Stimulated activated CD4-positive, alpha-beta T cell treated with anti-CD3 and anti-CD28 coated beads, Interleukin-12 subunit alpha, Interleukin-12 subunit beta, amount 100 ng/mL, for 24 hours (primary cell): ENCODE data around the gene NPR2.

ENCODE experiments used
- DNase-seq, 2 experiments: peaks; one replicate each; pipeline ENCODE4 v3.0.0-alpha.2; 2020; ENCODE audit warnings: low read depth in 2 of 2

NPR2 gene

DNA sequence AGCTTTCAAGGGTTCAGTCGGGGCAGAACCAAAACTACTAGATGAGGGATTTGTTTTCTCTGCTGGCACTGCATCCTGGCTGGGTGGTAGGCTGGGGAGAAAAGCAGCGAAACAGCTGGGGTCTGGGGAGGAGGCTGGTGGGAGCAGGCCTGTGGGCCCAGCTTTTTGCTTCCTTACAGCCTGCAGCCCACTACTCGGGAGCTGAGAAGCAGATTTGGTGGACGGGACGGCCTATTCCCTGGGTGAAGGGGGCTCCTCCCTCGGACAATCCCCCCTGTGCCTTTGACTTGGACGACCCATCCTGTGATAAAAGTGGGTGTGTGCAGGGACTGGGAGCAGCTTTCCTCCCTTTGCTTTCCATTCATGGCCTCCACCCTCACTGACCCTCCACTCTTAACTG, 9.1 kb downstream of the NPR2 start:
- no peak for DNase-seq

GRCh38 chr9:35801328-35802128, 10.1 kb downstream of the NPR2 start:
- DNase-seq, result no peak

GRCh38 chr9:35806101-35806500, 14.7 kb downstream of the NPR2 start:
- DNase-seq, result no peak

DNA sequence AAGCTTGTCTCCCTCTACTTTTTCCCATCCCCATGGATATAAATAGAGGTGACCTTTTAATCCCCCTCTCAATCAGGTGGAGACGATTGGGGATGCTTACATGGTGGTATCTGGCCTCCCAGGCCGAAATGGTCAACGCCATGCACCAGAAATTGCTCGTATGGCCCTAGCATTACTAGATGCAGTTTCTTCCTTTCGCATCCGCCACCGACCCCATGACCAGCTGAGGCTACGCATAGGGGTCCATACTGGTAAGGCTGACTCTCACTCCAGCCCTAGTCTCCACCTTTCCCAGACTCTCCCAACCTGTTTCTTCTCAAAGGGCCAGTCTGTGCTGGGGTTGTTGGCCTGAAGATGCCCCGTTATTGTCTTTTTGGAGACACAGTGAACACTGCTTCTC, 17.0 kb downstream of the NPR2 start:
- DNase-seq, result no peak

DNA sequence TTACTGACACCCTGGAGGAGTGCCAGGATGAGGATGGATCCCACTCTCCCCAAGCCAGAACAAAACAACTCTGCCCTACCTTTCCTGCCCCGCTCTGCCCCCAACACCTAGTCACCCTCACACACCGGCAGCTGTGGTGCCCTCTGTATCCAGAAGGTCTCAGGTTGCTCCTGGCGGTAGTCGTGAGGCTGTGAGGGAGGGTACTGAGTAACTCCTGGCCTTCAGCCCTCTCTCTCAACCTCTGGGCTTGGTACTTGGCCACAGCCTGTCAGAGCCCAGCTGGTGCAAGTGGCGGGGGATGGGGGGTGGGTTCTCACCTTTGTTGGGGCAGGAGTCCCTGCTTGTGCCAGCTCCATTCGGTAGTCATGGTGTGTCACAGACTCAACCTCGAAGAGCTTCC, 18.7 kb downstream of the NPR2 start:
- no peak for DNase-seq

DNA sequence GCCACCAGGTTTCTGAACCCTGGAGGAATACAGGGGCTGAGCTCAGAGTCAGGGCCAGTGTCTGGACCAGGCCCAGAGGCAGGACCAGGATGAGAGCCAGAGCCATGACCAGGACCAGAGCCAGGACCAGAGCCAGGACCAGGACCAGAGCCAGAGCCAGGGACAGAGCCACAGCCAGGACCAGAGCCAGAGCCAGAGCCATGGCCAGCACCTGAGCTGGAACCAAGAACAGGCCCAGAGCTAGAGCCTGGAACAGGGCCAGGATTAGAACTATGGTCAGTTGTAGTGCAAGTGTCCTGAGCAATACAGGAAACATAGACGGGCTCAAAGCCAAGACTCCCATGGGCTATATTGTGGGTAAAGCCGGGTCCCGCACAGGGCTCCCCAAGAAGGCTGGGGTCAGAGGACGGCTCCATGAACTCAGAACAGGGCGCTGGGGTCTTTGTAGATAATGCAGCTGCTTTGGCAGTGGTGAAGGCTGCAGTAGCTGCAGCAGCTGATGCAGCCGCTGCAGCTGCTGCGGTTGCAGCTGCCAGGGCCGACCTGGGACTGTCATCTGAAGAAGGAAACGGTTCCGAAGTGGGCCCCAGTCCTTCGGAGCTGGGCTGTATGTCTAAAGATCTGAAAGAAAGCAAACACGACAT, 20.1 kb downstream of the NPR2 start:
- no peak for DNase-seq

DNA sequence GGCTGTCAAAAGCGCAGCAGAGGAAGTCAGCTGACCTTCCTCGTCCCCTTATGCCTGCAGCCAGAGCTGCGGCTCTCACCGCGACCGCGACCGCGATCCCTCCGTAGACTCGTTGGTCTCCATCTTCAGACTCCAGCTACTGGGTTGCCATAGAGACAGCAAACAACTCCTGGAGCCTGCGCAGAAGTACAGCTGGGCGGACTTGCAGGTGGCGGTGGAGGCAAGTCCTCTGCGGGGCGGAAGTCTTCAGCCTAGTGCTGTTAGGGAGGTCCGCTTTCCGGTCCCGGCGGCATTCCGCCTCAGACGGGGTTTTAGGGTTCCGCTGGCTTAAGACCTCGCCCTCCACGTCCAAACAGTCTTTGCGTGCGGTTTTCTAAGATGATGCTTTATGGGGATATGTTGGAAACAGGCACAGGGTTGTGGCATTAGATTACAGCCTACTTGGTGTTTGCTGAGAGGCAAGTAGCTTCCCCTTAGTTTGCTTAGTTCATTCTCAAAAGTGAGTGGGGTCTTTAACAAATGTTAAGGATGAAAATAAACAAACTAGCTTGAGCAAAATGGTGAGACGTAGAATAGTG, 20.7 kb downstream of the NPR2 start, which contains the start of gene SPAG8:
Gene SPAG8, minus strand, starts transcription at position 238 of the 578 bp plus-strand sequence. Its CDS starts 115 bp downstream, at position 123.
- peak; percentile 87 to 88 for DNase-seq

GRCh38 chr9:35813434-35814105, 22.2 kb downstream of the NPR2 start:
- no peak for DNase-seq

- DNase-seq, result peak in 1 of 2 experiments; percentile 22
These were observed 22.9 kb downstream of the NPR2 start for GRCh38 chr9:35814106-35814840.

DNA sequence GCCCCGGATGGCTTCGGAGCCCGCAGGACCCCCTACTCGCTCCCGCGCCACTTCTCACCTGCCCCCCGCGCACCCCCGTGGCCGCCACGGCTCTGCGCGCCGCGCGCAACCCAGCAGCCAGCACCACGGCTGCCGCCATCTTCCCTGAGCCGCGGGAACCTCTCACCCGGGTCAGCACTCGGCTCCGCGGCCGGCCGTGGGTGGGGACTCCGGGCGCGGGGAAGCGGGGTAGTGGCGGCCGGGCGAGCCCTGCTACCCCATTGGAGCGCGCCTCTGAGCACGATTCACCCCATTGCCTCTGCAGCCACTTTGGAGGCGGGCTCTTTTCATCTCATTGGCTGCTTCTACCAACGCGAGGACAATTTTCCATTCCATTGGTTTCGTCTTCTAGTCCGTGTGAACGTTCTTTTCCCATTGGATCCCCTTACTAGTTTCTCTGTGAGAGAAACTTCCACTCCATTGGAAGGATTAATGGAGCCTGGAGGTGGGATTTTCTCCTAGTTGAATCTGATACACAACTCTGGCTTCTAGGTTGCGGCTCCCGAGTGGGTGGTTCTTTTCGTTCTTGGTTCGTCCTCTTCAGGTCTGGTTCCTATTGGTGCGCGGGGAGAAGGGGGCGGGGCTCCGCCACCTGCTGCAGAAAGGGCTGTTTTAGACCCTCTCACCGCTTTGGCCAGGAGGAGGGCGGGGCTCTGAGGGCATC, 23.6 kb downstream of the NPR2 start, which contains the start of gene HINT2:
Gene HINT2, minus strand, starts transcription at position 202 of the 703 bp plus-strand sequence. Its CDS starts 63 bp downstream, at position 139.
- peak; percentile 90 to 98 for DNase-seq

DNA sequence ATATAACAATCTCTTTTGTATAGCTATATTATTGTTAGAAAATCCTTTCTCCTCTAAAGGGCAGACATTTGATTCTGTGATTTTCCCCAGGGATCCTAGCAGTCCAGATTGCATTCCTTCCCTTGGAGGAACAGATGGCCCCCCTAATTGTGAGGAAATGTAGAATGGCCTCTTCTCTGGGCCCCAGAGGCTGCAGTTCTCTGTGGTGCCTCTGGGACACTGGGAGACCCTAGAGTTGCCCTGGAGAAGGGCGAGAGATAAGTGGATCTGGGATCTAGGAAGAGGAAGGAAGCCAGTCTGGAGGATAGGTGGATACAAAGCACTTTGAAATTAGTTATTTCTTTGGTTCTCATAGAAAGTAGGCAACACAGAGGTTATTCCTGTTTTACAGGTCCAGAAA, 25.3 kb downstream of the NPR2 start:
- DNase-seq, result no peak

GRCh38 chr9:35818341-35818740, 26.9 kb downstream of the NPR2 start:
- DNase-seq, result no peak

DNA sequence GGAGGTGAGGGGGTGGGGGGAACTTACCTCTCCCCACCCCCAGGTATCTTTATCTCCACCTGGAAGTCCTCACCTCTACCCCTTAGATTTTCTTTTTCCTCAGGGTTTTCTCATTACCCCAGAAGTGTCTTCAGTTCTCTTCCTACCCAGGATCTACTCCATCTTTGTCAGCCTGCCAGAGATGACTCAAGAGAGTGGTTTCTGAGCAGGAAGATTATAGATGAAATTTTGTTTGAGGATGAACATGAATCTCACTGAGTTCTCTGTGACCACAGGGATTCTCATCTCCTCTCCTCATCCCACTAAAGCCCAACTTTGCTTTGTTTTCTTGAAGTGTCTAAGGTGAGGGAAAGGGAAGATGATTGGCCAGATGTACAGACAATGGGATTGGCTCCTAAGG, 28.7 kb downstream of the NPR2 start:
- DNase-seq, result no peak

DNA sequence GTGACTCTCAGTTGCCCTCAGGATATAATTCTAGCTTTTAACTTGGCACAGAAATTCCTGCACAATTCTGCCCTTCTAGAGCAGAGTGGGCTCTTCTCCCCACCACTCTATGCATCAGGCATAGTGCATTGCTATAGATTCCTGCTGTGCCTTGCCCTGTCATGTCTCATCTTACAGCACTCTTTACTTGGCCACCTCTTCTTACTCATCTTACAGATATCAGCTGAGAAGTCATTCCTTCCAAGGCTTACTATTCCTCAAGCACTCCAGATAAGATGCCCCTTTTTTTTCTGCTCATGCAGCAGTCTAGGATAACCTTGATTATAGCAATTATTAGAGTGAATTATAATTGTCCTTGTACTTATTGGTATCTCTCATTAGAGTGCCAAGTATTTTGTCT, 31.5 kb downstream of the NPR2 start:
- DNase-seq, result no peak

GRCh38 chr9:35826071-35826701, 34.8 kb downstream of the NPR2 start:
- no peak for DNase-seq

DNA sequence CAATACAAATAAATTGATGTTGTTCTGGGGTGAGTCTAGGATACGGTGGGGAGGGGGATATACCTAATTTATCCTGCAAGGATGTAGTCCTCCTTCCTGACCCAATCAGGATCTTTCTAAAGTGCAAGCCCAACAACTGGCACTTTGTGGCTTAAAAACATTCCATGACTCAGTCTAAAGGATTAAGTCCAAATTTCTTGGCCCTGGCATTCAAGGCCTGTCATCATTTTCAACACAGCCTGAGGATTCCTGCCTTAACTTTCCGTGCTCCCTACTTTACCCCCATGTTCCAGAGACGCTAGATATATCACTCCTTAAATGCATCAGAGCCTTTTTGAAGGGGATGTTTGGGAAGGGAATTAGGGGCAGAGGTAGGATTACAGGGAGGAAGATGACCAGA, 36.1 kb downstream of the NPR2 start:
- no peak for DNase-seq

DNA sequence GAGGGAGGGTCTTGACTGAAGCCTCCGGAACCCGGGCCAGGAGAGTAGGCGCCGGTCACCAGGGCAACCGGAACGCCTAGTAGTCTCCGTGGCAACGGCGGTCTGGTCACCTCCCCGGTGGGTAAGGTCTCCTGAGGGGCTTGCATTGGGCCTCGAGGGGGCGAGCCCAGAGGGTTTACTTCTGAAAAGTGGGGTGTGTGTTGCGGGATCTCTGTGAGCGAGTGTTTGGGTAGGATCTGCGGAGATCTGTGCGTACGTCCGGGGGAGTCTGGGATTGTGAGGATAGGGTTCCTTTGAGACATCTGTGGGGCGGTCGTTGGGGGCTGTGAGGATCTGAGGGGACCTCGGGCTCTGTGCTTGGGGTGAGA, 37.3 kb downstream of the NPR2 start, which contains the start of gene FAM221B:
Gene FAM221B, minus strand, starts transcription at position 17 of the 368 bp plus-strand sequence. CDS start 2,571 bp downstream, outside the sequence.
- no peak for DNase-seq

DNA sequence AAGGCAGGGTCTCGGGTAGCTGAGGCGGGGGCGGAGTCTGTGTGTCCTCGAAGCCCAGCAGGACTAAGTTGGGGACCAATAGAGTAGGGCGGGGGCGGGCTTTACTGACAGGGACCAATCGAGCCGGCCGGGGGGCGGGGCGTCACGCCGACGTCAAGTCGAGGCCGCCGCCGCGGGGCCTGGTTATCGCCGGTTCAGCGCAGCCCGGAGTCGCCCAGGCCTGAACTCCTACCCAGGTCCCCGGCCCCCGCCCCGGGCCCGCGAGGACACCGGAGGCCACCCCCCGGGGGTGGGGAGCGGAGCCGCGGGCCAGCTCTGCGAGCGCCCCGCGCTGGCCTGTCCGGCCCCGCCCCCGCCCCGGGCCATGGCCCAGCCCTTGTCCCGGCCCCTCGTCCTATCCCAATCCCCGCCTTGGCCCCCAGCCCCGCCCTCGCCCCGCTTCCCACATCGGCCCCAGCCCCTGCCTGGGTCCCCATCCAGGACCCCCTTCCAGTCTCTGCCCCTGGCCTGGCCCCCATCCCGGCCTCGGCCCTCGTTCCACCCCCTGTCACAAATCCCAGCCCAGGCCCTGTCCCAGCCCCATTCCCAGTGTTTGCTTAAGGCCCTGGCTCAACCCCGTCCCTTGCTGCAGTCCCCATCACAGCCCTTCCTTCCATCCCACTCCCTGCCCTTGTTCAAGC, 37.8 kb downstream of the NPR2 start, which contains the start of gene TMEM8B:
Gene TMEM8B, plus strand, starts transcription at position 145 of the 680 bp plus-strand sequence. Its CDS starts 220 bp downstream, at position 365.
- peak; percentile 85 to 97 for DNase-seq

- DNase-seq, result no peak
These were observed 38.3 kb downstream of the NPR2 start for GRCh38 chr9:35829764-35830096.

GRCh38 chr9:35831040-35831439, 39.6 kb downstream of the NPR2 start:
- DNase-seq, result no peak
